ENCODE data around the gene BCL7C.

The BCL7C gene

GRCh38 chr16:30858829-30859423, 35.0 kb downstream of the BCL7C start:
- no peak for DNase-seq

GRCh38 chr16:30858111-30858495, 35.8 kb downstream of the BCL7C start:
- DNase-seq, result no peak

- DNase-seq, result no peak
Observed at GRCh38 chr16:30853758-30854157, 40.1 kb downstream of the BCL7C start.

- no peak for DNase-seq
Observed at GRCh38 chr16:30850246-30850645, 43.6 kb downstream of the BCL7C start.

GRCh38 chr16:30846649-30847402, 47.1 kb downstream of the BCL7C start:
- no peak for DNase-seq

GRCh38 chr16:30844671-30845449, 49.0 kb downstream of the BCL7C start:
- peak; percentile 72 to 86 for DNase-seq

GRCh38 chr16:30844346-30844670, 49.6 kb downstream of the BCL7C start:
- DNase-seq, result no peak

GRCh38 chr16:30843501-30843900, 50.4 kb downstream of the BCL7C start:
- no peak for DNase-seq

GRCh38 chr16:30842971-30843370, 50.9 kb downstream of the BCL7C start:
- DNase-seq, result no peak

GRCh38 chr16:30841332-30841731, 52.5 kb downstream of the BCL7C start:
- no peak for DNase-seq

- DNase-seq, result no peak
Observed at GRCh38 chr16:30840611-30841010, 53.3 kb downstream of the BCL7C start.

GRCh38 chr16:30839523-30840227, 54.2 kb downstream of the BCL7C start:
- no peak for DNase-seq

- no peak for DNase-seq
Observed at GRCh38 chr16:30838876-30839471, 54.9 kb downstream of the BCL7C start.

- DNase-seq, result no peak
Observed at GRCh38 chr16:30837904-30838303, 56.0 kb downstream of the BCL7C start.

All from stimulated activated CD4-positive, alpha-beta T cell treated with anti-CD3 and anti-CD28 coated beads, Interleukin-2, amount 100 ng/mL, for 24 hours (primary cell).